GM21423 (cell line): Measurements from ENCODE around the gene SIGLEC1.

Experiments used
- ATAC-seq: cut with Tn5 transposase; IDR thresholded peaks from one replicate; pipeline ENCODE4 v1.9.1; 2021; ENCODE audit warnings: mild to moderate bottlenecking, moderate library complexity; ENCODE audit not compliant: unreplicated experiment

Gene SIGLEC1

DNA sequence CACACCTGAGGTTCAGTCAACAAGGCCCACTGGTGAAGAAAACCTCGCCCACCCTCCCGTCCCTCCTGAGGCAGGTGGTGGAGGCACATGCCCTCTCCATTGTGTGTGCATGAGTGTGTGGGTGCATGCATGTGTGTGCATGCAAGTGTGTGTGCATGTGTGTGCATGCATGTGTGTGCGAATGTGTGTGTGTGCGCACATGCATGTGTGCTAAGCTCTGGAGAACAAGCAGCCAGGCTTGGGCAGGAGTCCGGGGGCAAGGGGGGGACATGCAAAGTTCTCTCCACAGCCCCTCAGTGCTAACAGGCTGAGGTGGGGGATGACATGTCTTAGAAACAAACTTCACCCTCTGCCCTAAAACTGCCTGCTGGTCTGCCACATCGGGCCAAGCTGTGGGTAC is 17.0 kb upstream of the SIGLEC1 start:
- ATAC-seq, result no peak

DNA sequence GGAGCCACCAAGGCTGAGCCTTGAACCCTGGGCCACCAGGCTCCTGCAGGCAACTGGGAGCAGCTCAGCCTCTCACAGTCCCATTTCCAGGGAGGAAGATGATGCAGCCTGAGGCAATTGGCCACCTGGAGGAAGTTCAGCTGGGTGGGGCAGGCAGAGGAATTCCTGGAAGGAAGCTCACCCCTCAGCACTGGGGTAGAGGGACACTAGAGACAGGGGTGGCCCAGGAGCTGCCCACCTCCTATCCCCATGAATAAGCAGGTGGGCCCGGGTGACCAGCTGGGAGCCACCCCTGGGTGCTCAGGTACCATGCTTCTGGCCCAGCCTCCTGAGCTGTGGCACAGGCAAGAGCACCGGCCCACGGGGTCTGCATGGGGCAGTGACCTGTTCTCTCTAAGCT is 16.5 kb upstream of the SIGLEC1 start:
- ATAC-seq, result no peak

DNA sequence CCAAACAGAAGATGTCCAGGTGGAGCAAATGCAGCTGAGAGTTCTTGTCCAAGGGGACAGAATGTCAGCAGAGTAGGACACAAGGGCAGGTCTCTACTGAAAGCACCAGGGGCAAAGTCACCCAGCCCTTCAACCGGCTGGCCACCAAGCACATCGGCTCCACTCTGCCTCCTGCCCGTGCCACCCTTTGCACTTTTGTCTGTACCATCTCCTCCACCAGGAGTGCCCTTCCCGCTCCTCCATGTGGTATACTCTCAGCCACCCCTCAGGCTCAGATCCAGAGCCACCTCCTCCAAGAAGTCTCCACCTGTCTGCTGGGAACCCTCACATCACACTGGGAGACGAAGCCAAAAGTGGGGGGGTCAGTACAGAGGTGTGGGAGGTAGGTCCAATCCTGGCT is 16.0 kb upstream of the SIGLEC1 start:
- no peak for ATAC-seq

DNA sequence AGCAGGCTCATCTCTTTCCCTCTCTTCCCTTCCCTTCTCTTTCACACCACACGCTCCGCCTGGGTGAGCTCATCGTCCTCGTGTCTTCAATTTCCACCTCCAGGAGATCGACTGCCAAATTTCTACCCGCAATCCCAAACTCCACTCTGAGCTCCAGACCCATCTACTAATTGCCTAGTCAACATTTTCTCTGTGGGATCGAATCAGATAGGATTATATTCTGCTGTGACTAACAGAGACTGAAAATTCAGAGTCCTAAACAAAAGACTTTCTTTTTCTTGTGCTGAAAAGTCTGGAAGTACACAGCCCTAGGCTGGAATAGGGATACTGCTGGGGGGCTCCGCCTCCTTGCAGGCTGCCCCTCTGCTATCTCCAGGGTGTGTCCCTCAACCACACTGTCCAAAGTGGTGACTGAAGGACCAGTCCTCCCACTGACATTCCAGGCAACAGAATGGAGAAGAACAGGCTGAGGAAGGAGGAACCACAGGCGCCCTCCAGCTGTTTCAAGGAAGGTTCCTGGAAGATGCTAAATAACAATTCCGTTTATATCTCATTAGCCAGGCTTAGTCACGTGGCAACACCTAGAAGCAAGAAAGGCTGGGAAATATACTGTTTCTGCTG is 15.1 kb upstream of the SIGLEC1 start:
- ATAC-seq, result no peak

DNA sequence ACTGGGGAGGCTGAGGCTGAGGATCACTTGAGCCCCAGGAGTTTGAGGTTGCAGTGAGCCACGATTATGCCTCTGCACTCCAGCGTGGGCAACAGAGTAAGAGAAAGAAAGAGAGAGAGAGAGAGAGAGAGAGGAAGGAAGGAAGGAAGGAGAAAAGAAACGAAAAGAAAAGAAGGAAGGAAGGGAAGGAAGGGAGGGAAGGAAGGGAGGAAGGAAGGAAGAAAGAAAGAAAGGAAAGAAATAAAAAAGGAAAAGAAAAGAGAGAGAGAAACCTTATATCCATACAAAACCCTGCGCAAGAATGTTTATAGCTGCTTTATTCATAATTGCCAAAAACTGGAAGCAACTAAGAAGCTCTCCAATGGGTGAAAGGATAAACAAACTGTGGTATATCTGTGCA is 12.0 kb upstream of the SIGLEC1 start:
- no peak for ATAC-seq

DNA sequence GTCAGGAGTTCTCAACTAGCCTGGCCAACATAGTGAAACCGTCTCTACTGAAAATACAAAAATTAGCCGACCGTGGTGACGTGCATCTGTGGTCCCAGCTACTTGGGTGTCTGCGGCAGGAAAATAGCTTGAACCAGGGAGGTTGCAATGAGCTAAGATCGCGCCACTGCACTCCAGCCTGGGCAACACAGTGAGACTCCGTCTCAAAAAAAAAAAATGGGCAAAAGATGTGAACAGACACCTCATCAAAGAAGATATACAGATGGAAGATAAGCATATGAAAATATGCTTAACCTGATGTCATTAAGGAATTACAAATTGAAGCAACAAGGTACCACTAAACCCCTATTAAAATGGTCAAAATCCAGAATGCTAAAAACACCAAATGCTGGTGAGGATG is 10.9 kb upstream of the SIGLEC1 start:
- no peak for ATAC-seq

DNA sequence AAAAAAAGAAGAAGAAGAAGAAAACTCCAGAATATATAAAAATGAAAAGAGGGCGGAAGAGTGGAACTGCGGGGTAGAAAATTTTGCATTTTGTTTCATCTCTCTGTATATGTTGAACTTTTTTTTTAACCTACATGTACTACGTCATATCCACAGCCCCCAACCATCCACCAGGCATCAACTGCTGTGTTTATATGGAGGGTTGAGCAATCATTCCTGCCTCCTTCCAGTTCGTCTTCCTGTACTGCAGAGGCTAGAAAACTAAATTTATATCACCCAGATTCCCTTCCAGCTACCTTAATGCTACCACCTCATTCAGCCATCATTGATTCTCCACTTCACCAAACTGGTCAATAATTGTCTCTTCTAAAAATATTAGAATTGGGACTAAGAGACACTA is 9.5 kb upstream of the SIGLEC1 start:
- no peak for ATAC-seq

DNA sequence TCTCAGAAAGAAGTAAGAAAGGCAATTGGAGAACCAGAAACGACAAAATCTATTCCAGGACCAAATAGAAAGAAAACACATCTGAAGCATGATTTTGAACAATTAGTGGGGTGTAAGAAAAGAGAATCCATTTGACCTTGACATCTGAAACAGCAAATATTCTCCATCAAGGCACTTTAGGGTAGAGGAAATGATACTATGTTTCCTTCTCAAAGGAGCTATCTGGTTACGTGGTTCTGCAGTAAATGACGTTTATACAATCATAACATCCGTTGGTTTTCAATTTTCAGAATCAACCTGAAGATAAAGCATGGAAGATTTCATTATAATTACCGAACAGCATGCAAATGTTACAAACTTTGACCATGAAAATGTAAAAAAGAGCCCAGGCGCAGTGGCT is 8.2 kb upstream of the SIGLEC1 start:
- ATAC-seq, result no peak

DNA sequence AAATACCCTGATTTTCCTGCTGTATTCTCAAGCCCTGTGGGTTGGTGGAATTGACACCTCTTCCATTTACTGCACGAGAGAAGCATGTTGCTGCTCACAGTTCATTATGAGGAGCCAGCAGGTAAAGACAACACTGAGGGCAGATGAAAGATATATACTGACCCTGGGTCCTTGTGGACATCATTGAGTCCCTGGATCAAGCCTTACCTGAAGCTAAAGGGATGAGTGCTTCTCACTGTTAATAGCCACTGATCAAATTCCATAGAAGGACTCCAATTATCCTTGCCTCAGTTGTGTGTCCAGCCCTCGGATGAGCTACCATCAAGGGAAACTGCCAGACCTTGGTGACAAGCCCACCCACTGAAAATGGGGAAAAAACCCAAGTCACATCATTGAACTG is 7.7 kb upstream of the SIGLEC1 start:
- ATAC-seq, result no peak

DNA sequence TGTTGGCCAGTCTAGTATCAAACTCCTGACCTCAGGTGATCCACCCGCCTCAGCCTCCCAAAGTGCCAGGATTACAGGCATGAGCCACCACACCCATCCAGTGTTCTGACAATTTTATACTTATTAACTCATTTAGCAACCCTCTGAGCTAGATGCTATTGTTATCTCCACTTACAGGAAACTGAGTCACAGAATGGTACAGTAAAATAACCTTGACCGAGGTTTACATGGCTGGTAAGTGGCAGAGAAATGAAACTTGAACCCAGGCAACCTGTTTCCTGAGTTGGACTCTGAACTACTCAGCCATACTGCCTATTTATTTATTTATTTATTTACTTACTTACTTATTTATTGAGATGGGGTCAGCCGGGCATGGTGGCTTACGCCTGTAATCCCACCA is 6.6 kb upstream of the SIGLEC1 start:
- ATAC-seq, result no peak

DNA sequence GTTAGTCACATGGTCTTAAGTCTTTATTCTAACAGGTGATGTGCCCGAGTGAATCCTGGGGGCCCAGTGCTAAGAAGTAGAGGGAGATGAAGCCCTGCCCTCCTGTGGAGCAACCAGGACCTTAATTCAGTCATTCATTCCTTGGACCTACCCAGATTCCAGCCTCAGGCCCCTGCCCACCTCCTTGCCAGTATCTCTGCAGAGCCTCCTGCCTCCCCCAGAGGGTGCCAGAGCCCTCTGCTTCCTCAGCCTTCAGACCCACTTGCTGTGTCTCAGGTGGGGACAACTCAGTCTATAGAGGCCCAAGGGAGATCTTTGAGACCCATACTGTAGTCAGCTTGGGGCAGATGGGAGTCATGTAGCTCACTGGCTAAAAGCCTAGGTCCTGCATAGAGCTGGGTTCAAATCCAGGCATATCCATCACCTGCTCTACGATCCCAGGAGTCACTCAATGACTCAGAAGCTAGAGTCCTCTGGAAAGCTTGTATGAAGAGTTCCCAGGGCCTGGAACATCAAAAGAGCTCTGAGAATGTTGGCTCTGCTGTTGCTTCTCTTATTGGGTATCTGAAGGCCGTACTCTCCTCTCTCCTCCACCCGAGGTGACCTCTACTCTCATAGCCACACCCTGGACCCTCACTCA is 3.9 kb upstream of the SIGLEC1 start:
- ATAC-seq, result no peak

DNA sequence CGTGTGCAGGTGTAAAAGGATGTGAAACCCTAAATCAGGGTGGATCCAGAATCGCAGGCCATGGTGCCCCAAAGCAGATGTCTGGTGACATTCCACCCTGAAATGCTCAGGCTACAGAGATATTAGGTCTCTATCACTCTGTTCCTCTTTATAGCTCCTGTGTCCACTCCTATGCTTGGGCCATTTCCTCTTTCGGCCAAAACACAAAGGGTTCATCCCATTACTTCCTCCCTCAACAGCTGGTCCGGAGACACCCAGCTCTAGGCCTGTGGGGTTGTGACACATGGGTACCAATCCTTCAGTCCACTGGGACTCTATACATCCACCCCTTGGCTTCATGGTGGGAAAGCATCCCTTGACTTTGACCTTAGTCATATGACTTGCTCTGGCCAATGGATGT is 1.7 kb upstream of the SIGLEC1 start:
- no peak for ATAC-seq

DNA sequence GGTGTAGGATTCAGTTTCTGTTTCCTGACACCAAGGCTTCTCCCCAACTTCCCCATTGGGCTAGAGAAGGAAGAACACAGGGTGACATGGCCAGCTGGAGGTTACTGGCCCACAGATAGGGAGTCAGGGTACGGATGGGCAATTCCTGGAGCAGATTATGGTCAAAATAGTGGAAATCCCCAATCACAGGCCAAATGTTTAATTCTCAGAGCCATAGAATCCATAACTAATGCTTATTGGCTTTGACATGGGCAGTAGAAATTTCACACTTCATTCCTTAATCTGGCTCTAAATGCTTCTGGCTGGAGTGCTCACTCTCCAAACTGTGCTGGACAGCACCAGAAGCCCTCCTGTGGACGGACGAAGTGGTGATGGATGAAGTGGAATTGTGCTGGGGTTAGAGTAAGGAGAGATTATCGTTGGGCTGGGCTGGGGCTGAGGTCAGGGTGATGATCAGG is 887 bp downstream of the SIGLEC1 start:
- no peak for ATAC-seq

DNA sequence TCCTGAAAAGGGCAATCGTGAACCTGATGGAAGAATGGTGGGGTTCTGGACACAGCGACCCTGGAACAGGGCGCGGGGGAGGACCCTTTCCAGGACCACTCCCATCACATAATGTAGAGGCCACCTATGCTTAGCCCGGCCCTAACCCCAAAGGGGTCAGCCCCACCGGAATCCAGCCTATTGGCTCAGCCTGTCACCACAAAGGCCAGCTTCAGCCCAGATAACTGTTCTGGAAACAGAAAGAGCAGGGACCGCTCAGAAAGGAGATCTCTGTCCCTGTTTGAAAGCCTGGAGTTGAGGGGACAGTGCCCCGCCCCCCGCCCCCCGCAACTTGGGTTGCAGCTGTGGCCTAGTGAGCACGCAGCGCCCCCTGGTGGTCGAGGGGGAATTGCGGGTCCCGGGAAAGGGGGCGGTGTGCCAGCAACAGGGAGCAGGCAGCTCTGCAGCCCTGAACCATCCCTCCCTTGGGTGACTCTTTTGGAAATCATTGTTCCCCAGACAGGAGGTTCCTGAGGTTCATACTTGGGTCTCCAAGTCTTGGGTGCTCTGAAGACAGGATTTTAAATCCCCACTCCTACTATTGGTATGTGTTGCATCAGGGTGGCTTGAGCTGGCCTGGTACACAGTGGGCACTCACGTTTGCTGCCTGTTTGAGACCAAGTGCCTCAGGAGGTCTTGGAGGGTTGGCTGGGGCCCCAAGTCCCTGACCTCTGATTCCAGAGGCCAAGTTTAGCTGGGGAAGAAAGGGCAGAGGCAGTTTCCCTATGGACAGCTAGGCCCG is 1.5 kb downstream of the SIGLEC1 start:
- ATAC-seq, result no peak

DNA sequence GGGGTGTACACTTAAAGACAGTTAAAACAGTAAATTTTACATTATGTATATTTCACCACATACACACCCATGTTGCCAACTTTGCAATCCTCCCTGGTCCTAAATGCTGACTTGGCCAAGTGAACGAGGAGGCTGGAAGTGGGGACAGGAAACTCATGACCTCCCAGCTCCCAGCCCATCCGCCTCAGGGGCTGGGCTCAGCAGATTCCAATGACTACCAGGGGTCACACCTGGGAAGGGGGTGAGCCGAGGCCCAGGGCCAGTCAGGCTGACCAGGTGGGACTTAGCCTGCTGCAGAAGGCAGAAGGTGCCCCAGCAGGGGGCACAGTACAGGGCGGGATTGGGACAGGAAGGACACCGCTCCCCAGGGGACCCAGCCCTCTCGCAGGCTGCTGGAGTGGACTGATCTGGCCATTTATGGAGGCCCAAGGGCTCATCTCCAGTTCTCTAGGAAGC is 2.4 kb downstream of the SIGLEC1 start:
- ATAC-seq, result no peak

DNA sequence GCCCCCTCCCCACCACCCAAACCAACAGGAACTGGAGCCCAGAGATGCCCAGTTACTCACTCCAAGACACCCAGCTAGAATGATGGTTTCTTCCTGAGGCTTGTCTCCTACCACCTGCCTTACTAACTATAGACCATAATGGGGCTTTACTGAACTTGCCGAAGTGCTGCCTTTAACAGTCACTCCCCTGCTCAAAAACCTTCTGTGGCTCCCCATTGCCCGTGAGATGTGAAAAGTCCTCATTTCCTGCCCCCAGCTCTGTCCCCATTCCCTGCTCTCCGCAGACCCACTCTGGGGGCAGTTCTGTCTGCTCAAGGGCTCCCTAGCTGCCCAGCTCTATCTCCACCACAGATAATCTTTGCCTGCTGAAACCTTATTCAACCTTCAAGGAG is 4.9 kb downstream of the SIGLEC1 start:
- ATAC-seq, result no peak

DNA sequence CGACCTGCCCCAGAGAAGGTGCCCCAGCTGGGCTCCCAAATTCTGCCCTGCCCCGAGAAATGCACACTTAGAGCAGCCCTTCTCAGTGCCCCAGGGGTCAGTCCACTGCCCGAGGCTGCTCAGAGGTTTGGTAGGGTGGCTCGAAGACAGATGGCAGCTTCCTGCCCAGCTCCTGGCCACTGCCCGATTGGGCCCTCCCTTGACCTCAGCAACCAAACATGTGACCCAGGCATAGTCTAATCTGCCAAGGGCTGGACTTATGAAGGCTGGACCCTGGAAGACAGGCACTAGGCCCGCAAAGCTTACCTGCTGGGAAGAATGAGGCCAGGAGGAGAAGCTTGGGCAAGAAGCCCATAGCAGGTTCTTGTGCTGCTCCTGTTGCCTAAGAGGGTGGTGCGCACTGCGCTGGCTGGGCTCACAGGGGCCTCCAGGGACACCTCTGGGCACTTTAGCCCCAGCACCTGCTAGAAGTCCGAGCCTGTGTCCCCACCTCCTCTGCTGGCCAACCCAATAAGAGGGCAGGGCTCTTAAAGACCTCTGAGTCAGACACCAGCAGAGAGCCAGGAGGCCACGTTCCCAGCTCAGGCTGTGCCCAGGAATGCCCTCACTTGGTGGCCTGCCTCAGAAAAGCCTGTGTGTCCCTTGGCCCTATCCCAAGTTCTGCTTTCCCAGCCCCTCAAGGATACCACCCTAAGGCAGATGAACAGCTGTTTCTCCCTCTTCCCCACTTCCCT is 5.5 kb downstream of the SIGLEC1 start:
- ATAC-seq, result no peak

DNA sequence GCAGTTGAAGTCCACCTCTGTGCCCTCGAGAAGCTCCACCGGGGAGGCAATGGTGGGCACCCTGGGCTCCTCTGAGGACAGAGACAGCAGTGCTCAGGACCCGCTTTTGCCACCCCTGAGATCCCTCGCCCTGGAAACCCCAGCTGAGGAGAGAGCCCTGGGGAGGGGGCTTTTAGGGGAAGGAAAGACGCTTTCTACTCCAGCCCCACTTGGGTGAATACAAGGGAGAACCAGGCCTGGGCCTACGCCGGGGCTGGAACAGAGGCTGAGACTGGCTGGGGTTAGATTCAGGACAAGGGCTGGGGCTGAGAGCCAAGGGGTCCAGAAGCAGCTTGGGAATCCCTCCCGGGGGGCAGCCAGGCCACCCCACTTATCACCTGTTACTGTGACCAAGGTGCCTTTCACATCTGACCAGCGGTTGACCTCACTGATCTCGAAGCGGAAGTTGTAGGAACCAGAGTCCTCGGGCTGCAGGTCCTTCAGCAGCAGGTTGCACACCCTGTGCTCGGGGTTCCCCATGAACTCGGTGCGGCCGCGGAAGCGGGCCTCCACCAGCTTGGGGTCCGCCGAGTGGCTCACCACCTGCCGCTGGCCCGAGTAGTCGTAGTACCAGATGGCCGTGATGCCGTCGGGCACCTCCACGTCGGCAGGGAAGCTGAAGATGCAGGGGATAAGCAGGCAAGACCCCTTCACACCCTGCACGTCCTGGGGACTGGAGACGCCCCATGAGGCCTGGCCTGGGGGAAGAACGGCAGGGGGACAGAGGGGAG is 6.2 kb downstream of the SIGLEC1 start:
- ATAC-seq, result no peak

DNA sequence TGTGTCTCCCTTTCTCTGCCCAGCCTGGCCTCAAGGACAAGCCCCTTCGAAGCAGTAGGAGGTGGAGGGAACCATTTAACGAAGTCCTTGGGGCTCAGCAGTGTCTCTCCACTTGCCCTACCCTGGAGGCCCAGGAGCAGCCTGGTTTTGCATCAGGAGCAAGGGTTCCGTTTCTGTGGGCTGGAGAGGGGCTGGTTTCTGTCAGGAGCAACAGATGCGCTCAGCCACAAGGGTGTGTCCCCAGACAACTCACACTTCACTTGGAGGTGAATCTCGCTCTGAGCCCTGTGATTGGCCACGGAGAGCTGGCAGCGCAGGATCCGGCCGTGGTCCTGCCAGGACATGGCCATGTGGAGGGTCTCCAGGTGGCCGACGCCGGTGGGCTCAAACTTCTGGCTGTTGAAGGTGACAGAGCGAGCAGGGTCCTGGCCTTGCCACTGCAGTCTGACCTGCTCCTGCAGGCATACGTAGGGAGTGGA is 6.9 kb downstream of the SIGLEC1 start:
- ATAC-seq, result no peak

DNA sequence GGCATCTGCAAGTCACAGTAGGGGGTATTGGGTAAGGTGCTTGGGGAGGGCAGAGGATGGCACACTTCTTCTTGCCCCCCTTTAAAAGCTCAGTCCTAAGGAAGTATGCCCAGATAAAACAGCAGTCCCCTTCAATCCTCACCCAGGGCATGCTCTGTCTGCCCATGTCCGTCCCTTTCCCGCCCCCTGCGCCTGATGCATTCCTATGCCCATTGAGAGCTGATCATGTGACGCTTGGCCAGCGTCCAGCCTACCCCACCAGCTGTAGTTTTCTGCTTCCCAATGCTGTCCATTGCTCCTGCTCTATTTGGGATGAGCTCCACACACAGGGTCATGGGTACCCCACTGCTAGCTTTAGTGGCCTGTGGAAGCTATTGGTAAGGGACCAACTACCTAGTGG is 8.3 kb downstream of the SIGLEC1 start:
- ATAC-seq, result no peak
